22Rv1 (cell line): Measurements from ENCODE around the gene TMEM135.

ENCODE experiments used
- CTCF ChIP-seq: fragments of 450-650 bp; IDR thresholded peaks from 2 replicates; pipeline ENCODE4 v1.5.1; 2017; ENCODE audit warnings: mild to moderate bottlenecking
- ZFX ChIP-seq: fragments of 450-650 bp; IDR thresholded peaks from 2 replicates; pipeline ENCODE4 v1.6.1; 2017; ENCODE audit warnings: antibody characterized with exemption, borderline replicate concordance

GRCh38 chr11:87315229-87315628, 277.5 kb downstream of the TMEM135 start:
- TF ChIP-seq CTCF (no peak), ZFX (no peak)
